ENCODE data around the gene EDN1.

- TF ChIP-seq CTCF (IDR thresholded peaks at IDR 0.05) (no peak), POLR2A (IDR thresholded peaks at IDR 0.05) (no peak), POLR2AphosphoS5 (IDR thresholded peaks at IDR 0.05) (no peak)
Observed at GRCh38 chr6:12298995-12299394, 8.8 kb downstream of the EDN1 start.
